Testis (tissue), 3 donors: ENCODE measurements around the gene MSI2. TPM values are rescaled to one million over a fixed set of nuclear protein-coding genes. Genes with fewer than 3 reads are reported as not detected.

Source experiments
- DNase-seq: peaks from one replicate; pipeline ENCODE4 v3.0.0-alpha.2; 2019
- H3K27ac ChIP-seq, 2 donors: fragments of 200-600 bp; sonication (generic); one replicate each; pipeline ENCODE4 v1.5.1; 2019
- H3K27me3 ChIP-seq: fragments of 200-600 bp; sonication (generic); one replicate; pipeline ENCODE4 v1.5.1; 2019
- H3K36me3 ChIP-seq: fragments of 200-600 bp; sonication (generic); one replicate; pipeline ENCODE4 v1.5.1; 2017; ENCODE audit warnings: low read depth; ENCODE audit errors: missing control alignments
- H3K4me1 ChIP-seq: fragments of 200-600 bp; sonication (generic); one replicate; pipeline ENCODE4 v1.5.1; 2019
- H3K4me3 ChIP-seq, 2 donors: fragments of 200-600 bp; sonication (generic); one replicate each; pipeline ENCODE4 v1.5.1; 2017 to 2019
- H3K9me3 ChIP-seq: fragments of 200-600 bp; sonication (generic); one replicate; pipeline ENCODE4 v1.5.1; 2017
- CTCF ChIP-seq, 3 experiments: fragments of 450-650 bp in 2 of 3; fragments of 200-600 bp in 1 of 3; sonication (generic) in 1 of 3; IDR thresholded peaks; one replicate each; pipeline ENCODE4 v1.5.1; 2016 to 2019; ENCODE audit warnings: antibody characterized with exemption in 3 of 3, mild to moderate bottlenecking in 2 of 3, moderate library complexity in 1 of 3
- POLR2A ChIP-seq: fragments of 450-650 bp; IDR thresholded peaks from one replicate; pipeline ENCODE4 v1.6.1; 2017; ENCODE audit warnings: antibody characterized with exemption, mild to moderate bottlenecking, moderate library complexity
- WGBS, 2 donors: methylation state at CpG; one replicate each; pipeline ENCODE4 v1.1.5; 2018; 5-methylcytosine and 5-hydroxymethylcytosine counted together
- intact Hi-C: fragments of 100-400 bp; cut with DNase I; formaldehyde crosslinking; loops from one replicate; pipeline ENCODE4 v1.15.1; 2023; ENCODE audit warnings: low total_unique reads
- polyA plus RNA-seq: library from polyadenylated mRNA; stranded (reverse); fragments of 350-450 nt; fragmentation: Illumina TruSeq; extraction: RNeasy Lipid Tissue Mini Kit (QIAGEN cat#74804); gene quantifications from one replicate; pipeline ENCODE4 v1.2.3, GENCODE V29; 2014; ENCODE audit warnings: low read depth, low replicate concordance; ENCODE audit not compliant: insufficient read depth
- total RNA-seq, 2 donors: library from RNA; depleted of rRNA; stranded (reverse); fragments of >200 nt; gene quantifications; one replicate each; pipeline ENCODE4 v1.2.3, GENCODE V29; 2016

The MSI2 gene
- total and polyA plus RNA-seq, 3 donors from 2014 or later, result 46.5 to 106 (median 76.6) TPM

- intact Hi-C loops, result no loop called here
- Histone ChIP-seq H3K4me1 (peaks cover 3% of the 10 kb centered on the region), H3K36me3 (no peaks in the 10 kb centered on the region), H3K9me3 (no peaks in the 10 kb centered on the region), H3K27ac (no peak overlapping the region), H3K27me3 (no peaks in the 10 kb centered on the region), H3K4me3 (no peak overlapping the region)
- TF ChIP-seq POLR2A (no peak), CTCF (IDR thresholded peaks at IDR 0.05) (no peak)
- WGBS, 2 donors, result 84 to 91% methylated on average over 5 of the region's 5 CpGs
- no peak for DNase-seq
Observed at GRCh38 chr17:57326764-57327163, 70.4 kb downstream of the MSI2 start.

GRCh38 chr17:57327176-57327970 lies 71.0 kb downstream of the MSI2 start:
- intact Hi-C loops, result no loop called here
- H3K27me3 ChIP-seq, result no peaks in the 10 kb centered on the region
- no peak overlapping the region for H3K27ac ChIP-seq
- peaks cover 3% of the 10 kb centered on the region for H3K4me1 ChIP-seq
- H3K36me3 ChIP-seq, result no peaks in the 10 kb centered on the region
- DNase-seq, result no peak
- WGBS, 2 donors, result 78 to 79% methylated on average over 6 of the region's 6 CpGs
- H3K9me3 ChIP-seq, result no peaks in the 10 kb centered on the region
- no peak for TF ChIP-seq POLR2A
- no peak overlapping the region for H3K4me3 ChIP-seq

GRCh38 chr17:57328109-57328882 lies 72.0 kb downstream of the MSI2 start:
- Histone ChIP-seq H3K4me3 (no peak overlapping the region), H3K9me3 (no peaks in the 10 kb centered on the region), H3K27me3 (no peaks in the 10 kb centered on the region), H3K4me1 (peaks cover 3% of the 10 kb centered on the region), H3K36me3 (no peaks in the 10 kb centered on the region), H3K27ac (no peak overlapping the region)
- DNase-seq, result no peak
- intact Hi-C loops, result no loop called here
- WGBS, 2 donors, result 74 to 92% methylated on average over 1 of the region's 1 CpG
- no peak for TF ChIP-seq CTCF (IDR thresholded peaks at IDR 0.05)
- no peak for TF ChIP-seq POLR2A

DNA sequence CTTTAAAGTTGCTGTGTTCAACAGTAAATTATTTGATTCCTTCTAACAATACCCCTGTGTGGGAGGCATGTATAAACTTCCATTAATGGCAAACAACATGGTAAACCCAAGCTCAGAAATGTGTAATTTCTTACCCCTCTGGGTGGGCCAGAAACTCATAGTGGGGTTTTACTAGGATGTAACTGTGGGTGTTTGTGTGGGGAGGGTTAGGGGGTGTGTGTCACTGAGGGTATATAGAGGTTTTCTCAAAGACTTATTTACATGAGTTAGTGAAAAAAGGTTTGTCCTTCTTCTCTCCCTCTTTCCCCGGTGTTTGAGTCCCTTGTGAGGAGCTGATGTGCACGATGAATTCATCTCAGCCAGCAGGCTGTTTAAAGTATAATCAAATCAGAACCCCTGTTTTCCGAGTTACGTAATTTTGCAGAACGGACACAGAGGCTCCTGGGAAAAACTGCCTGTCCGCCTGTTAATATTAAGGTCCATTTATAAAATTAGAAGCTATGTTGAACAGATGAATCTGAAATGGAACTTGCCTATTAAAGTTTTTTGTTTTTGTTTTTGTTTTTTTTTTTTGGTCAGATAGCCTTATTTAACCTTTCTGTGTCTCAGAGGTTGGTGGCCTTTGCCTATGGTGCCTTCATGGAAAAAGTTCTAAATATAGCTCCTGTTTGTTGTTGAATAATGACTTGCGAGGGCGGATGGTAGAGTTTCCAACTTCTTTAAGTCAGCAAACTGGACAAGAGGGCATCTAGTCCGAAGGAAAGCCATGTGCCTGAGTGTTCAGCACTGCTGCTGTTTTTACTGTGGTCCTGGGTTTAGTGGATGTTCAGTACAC lies 73.3 kb downstream of the MSI2 start:
- 55 to 61% methylated on average over 9 of the region's 9 CpGs for WGBS, 2 donors
- Histone ChIP-seq H3K4me3 (no peak overlapping the region), H3K27ac (peak overlapping the region; percentile 15 to 59)

More for the DNA sequence above, 73.3 kb downstream of the MSI2 start:
- peaks cover 3% of the 10 kb centered on the region for H3K4me1 ChIP-seq
- TF ChIP-seq CTCF (IDR thresholded peaks at IDR 0.05), result no peak
- TF ChIP-seq POLR2A, result no peak
- no peaks in the 10 kb centered on the region for H3K36me3 ChIP-seq
- H3K9me3 ChIP-seq, result no peaks in the 10 kb centered on the region
- no peak for DNase-seq
- no peaks in the 10 kb centered on the region for H3K27me3 ChIP-seq
- intact Hi-C loops, result no loop called here
